Left cardiac atrium (tissue), 4 donors: ENCODE results near the gene FA2H. TPM values are rescaled to one million over a fixed set of nuclear protein-coding genes. Genes with fewer than 3 reads are reported as not detected.
"Not testable (repeated sequence)": the region's sequence is repeated elsewhere in the genome, so short reads cannot be mapped to it uniquely, and the experiment has no call there.

Experiments
- ATAC-seq, 2 donors: fragments of 200-7000 bp; cut with Tn5 transposase; one replicate each; pipeline ENCODE4 v1.9.1; 2020; ENCODE audit warnings: mild to moderate bottlenecking in 2 of 2, moderate library complexity in 2 of 2
- DNase-seq: peaks from one replicate; pipeline ENCODE4 v3.0.0-alpha.2; 2020
- intact Hi-C, 2 donors: fragments of 100-400 bp; cut with DNase I; formaldehyde crosslinking; loops; one replicate each; pipeline versions ENCODE4 v1.14.1 to v1.15.1; 2022 to 2023
- total RNA-seq, 2 donors: library from RNA; stranded (reverse); fragmentation: NEBNext Ultra II Directional; extraction: Animal tissue kit (Norgen Biotek cat#: 25700); gene quantifications; one replicate each; pipeline ENCODE4 v1.2.1, GENCODE V29; 2021
- donor health status: DM: no; HTN: yes; CAD: no.
- donor health status: DM: no; HTN: yes; CAD: no; lungs with severe emphysema.
- donor health status: DM: yes; HTN: yes; CAD: no.
- donor health status: Dilated cardiomyopathy.

Gene FA2H
- total RNA-seq, 2 donors from 2014 or later = 0.29 to 0.31 TPM

GRCh38 chr16:74773446-74774222, 986 bp downstream of the FA2H start:
- DNase-seq (no peak), ATAC-seq (no peak)
- intact Hi-C loops = no loop called here

- no peak for ATAC-seq
- intact Hi-C loops = no loop called here
- no peak for DNase-seq
Measured at GRCh38 chr16:74771656-74772315, 2.8 kb downstream of the FA2H start.

- DNase-seq = no peak
- intact Hi-C loops = no loop called here
- no peak for ATAC-seq
Measured at GRCh38 chr16:74770831-74771526, 3.6 kb downstream of the FA2H start.

DNA sequence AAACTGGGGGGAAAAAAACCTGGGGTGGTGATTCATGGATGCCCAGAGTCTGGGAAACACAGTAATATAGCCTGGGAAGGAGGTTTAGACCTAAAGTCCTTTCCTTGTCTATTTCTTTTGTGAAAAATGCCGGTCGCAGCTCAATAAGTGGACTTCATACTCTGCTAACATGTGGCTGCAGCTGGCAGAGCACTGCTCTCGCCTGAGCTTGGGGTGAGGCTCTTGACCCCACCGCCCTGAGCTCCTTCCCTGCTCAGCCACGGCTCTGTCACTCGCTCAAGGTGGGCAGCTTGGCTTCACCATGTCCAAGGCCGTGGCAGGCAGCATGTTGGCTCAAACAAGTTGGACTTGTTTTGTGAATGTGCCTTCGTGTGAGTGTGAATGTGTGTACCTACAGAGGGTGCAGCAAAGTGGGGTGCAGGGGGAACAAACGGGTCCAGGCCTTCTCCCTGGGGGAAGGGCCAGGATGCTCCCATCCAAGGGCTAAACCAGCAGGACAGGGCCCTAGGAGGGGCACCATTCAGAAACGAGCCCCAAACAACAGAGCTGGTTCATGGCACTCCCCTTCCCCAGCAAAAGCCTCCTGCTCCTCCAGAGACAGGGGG, 4.9 kb downstream of the FA2H start:
- no peak for ATAC-seq
- no peak for DNase-seq
- intact Hi-C loops = no loop called here

DNA sequence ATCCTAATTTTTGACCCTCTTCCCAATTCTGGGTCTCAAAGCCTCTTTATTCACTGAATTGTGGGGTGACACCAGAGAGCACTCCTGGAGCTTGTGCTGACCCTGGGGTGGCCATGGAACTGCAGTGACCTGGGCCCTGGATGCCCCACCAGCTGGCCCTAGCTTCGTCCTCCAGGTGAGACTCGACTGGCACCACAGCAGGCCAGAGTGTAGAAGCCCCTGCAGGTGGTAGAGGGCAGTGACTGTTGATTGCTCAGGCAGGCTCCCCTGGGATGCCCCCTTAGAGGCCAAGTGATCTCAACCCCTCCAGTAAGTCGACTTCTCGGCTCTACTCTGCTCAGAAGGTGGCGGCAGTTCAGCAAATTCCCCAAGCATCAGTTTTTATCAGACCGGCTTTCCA, 6.4 kb downstream of the FA2H start:
- intact Hi-C loops = no loop called here
- DNase-seq (no peak), ATAC-seq (no peak)

GRCh38 chr16:74767749-74768148, 6.9 kb downstream of the FA2H start:
- ATAC-seq = no peak
- no peak for DNase-seq
- intact Hi-C loops = no loop called here

DNA sequence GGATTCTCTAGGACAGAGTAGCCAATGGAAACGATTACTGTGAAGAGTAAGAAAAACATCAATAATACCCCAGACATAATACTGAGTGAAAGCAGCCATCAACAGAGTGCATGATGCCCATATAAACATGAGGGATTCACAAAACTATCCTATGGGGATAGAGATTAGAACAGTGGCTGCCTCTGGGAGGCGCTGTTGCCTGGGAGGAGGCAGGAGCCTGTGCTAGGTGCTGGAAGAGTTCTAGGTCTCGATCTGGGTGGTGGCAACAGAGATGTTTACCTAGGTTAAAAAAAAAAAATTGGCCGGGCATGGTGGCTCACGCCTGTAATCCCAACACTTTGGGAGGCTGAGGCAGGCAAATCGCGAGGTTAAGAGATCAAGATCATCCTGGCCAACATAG, 7.9 kb downstream of the FA2H start:
- intact Hi-C loops = no loop called here
- DNase-seq (no peak), ATAC-seq (no peak)

DNA sequence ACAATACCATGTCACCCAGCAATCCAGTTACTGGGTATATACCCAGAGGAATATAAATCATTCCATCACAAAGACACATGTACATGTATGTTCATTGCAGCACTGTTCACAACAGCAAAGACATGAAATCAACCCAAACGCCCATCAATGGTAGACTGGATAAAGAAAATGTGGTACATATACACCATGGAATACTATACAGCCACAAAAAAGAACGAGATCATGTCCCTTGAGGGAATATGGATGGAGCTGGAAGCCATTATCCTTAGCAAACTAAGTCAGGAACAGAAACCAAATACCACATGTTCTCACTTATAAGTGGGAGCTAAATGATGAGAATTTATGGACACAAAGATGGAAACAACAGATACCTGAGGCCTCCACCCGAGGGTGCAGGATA, 10.4 kb downstream of the FA2H start:
- DNase-seq, intact Hi-C loops, ATAC-seq: not testable (repeated sequence)

- intact Hi-C loops = no loop called here
- no peak for DNase-seq
- ATAC-seq = no peak
Measured at GRCh38 chr16:74761665-74762064, 13.0 kb downstream of the FA2H start.

GRCh38 chr16:74760007-74760767, 14.4 kb downstream of the FA2H start:
- no peak for ATAC-seq
- DNase-seq = no peak
- intact Hi-C loops = no loop called here

DNA sequence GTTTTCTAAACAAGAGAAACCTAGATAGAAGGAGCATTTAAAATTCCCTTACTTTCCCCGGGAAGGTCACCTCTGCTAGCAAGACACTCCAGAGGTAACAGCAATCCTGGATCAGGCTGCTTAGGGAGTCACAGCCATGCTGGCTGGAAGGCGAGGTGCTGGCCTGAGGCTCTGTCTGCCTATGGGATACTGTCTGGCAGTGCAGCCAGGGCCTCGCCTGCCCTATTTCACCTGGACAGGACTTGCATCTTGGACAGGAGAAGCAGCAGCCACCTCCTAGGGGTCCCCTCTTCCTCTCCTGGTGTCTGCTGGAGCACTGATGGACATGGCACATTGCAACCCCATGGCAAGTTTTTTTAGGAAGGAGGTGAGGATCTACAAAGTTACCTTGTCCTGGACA, 15.1 kb downstream of the FA2H start:
- DNase-seq = no peak

DNA sequence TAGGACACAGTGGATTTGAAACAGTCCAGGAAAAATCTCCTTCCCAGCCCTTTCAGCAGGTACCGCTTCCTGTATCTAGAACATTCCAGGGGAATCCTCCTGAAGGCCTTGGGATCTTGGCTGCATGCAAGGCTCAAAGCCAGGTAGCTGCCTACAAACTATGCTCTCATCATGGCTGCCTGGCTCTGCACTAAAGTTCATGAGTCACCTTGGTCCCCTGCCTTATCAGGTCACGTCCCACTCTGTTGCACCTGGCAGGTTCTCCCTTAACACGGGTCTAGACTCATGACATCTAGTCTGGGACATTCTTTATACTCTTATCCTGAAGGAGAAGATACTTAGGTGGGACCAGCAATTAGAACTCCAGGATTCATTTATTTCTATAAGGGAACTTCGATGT, 15.8 kb downstream of the FA2H start:
- intact Hi-C loops = no loop called here
- ATAC-seq = no peak
- DNase-seq = no peak

More for the DNA sequence above, 15.1 kb downstream of the FA2H start:
- intact Hi-C loops = no loop called here
- no peak for ATAC-seq

DNA sequence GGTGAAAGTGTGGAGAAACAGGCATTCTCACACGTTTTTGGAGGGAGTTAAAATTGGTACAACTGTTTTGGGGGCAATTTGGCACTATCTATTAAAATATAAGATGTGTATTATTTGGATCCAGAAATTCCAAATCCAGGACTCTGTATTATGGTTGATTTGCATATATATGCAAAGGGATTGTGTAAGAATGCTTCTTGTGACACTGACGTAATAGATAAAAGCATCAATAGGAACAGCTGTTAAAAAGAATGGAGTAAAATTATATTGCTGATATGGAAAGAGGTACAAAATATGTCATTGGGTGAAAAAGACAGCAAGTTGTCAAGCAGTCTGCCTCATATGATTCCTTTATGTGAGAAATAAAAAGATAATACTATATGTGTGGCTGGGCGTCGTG, 17.3 kb downstream of the FA2H start:
- intact Hi-C loops = no loop called here
- no peak for ATAC-seq
- DNase-seq = no peak

GRCh38 chr16:74756203-74756602, 18.4 kb downstream of the FA2H start:
- intact Hi-C loops = no loop called here
- ATAC-seq = no peak
- DNase-seq = no peak

DNA sequence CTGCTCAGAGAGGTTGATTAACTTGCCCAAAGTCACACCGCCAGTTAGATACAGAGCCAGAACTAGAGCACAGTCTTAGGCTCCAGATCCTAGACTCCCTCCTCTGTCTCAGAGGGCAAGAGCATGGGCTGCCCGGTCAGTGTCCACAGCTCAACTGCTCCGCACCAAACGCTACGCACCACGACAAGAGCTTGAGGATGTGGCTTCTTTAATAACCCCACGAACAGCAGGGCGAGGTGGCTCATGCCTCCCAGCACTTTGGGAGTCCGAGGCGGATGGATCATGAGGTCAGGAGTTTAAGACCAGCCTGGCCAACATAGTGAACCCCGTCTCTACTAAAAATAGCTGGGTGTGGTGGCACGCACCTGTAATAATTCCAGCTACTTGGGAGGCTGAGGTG, 21.4 kb downstream of the FA2H start:
- ATAC-seq (no peak), DNase-seq (no peak)
- intact Hi-C loops = no loop called here

DNA sequence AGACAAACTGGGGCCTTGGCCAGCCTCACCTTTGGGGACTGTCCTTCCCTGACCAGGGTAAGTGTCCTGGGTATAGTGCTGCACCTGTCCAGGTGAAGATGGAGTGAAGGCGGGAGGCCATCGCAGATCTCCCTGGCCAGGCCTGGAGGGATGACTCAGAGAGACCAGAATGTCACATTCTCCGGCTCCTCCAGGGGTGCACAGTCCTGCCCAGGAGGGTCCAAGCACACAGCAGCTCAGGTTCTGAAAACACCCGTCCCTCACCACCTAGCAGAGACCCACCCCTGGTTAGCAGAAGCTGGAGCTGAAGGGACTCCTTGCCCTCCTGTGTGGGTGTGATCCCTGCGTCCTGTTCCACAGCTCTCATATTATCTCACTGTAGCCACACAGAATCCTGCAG, 21.9 kb downstream of the FA2H start:
- intact Hi-C loops = no loop called here
- DNase-seq (no peak), ATAC-seq (no peak)

DNA sequence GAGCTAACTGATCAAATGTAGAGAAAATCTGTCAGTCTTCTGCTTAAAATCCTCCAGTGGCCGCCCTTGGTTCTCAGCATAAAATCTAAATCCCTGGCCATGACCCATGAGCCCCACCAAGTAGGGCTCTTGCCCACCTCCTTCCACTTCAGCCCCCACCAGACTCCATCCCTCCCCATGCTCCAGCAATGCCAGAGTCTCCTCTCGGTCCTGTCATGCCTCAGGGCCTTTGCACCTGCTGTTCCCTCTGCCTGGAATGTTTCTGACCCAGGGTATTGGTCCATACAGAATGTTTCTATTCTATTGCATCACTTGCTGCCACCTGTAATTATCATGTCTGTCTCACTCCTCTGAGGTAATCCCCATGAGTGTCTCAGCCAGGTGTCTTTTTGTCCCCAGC, 22.4 kb downstream of the FA2H start:
- no peak for DNase-seq
- intact Hi-C loops = no loop called here

GRCh38 chr16:74751658-74752057, 23.0 kb downstream of the FA2H start:
- ATAC-seq (no peak), DNase-seq (no peak)
- intact Hi-C loops = no loop called here

More for the DNA sequence above, 22.4 kb downstream of the FA2H start:
- no peak for ATAC-seq

- intact Hi-C loops = no loop called here
Measured at GRCh38 chr16:74749291-74750055, 25.1 kb downstream of the FA2H start.

More at GRCh38 chr16:74749291-74750055, 25.1 kb downstream of the FA2H start:
- ATAC-seq (no peak), DNase-seq (no peak)
